HepG2 (cell line): ENCODE results near the gene CHRNB4.

Experiments
- ATF2 ChIP-seq: sonication (generic); formaldehyde crosslinking; IDR thresholded peaks from 2 replicates; pipeline ENCODE4 v1.4.0; 2020; ENCODE audit warnings: missing genetic modification reagents
- CERS6 ChIP-seq: sonication (generic); formaldehyde crosslinking; IDR thresholded peaks from 2 replicates; pipeline ENCODE4 v1.5.0; 2020; ENCODE audit warnings: missing genetic modification reagents
- EZH2 ChIP-seq: conservative IDR thresholded peaks from 2 replicates; pipeline ENCODE4 v1.6.1; 2012; ENCODE audit warnings: mild to moderate bottlenecking, low read depth, low read length, moderate library complexity
- FOXA3 ChIP-seq: IDR thresholded peaks from 2 replicates; pipeline ENCODE4 v1.6.1; 2016; ENCODE audit warnings: missing genetic modification reagents, missing compliant biosample characterization
- HCFC1 ChIP-seq: fragments of 150-350 bp; IDR thresholded peaks from 2 replicates; pipeline ENCODE4 v1.6.1; 2014; ENCODE audit warnings: low read depth, low read length
- HDAC6 ChIP-seq: fragments of 200-600 bp; sonication (generic); IDR thresholded peaks from 2 replicates; pipeline ENCODE4 v1.7.0; 2017; ENCODE audit warnings: mild to moderate bottlenecking, antibody characterized with exemption, low read length, low read depth
- IRF1 ChIP-seq: sonication (generic); formaldehyde crosslinking; IDR thresholded peaks from 2 replicates; pipeline ENCODE4 v1.4.0; 2020; ENCODE audit warnings: low read depth, mild to moderate bottlenecking, missing genetic modification reagents
- MATR3 ChIP-seq: sonication (generic); formaldehyde crosslinking; IDR thresholded peaks from 2 replicates; pipeline ENCODE4 v1.4.0; 2020; ENCODE audit warnings: missing genetic modification reagents
- POLR2A ChIP-seq, 2 experiments: IDR thresholded peaks; 2 replicates each; pipeline ENCODE4 v1.6.1; 2011; ENCODE audit warnings: low read depth in 2 of 2, low read length in 2 of 2, mild to moderate bottlenecking in 1 of 2, moderate library complexity in 1 of 2; ENCODE audit not compliant: insufficient read depth in 1 of 2
- TBX3 ChIP-seq: fragments of 450-650 bp; IDR thresholded peaks from 2 replicates; pipeline ENCODE4 v1.6.1; 2017; ENCODE audit warnings: antibody characterized with exemption, mild to moderate bottlenecking, inconsistent platforms, borderline replicate concordance
- TCF7L2 ChIP-seq: IDR thresholded peaks from 2 replicates; pipeline ENCODE4 v1.6.1; 2011; ENCODE audit warnings: mild to moderate bottlenecking, low read depth, low read length, moderate library complexity
- YY1 ChIP-seq: IDR thresholded peaks from 2 replicates; pipeline ENCODE4 v1.6.1; 2011; ENCODE audit warnings: low read length, low read depth, moderate library complexity, mild to moderate bottlenecking; ENCODE audit not compliant: insufficient read depth, insufficient replicate concordance
- ZNF281 ChIP-seq: sonication (generic); formaldehyde crosslinking; IDR thresholded peaks from 2 replicates; pipeline ENCODE4 v1.4.0; 2020; ENCODE audit warnings: missing genetic modification reagents, borderline replicate concordance
- ZNF597 ChIP-seq: sonication (generic); formaldehyde crosslinking; IDR thresholded peaks from 2 replicates; pipeline ENCODE4 v1.5.0; 2020; ENCODE audit warnings: missing genetic modification reagents

GRCh38 chr15:78650022-78650421 is 9.0 kb upstream of the CHRNB4 start:
- no peak for TF ChIP-seq ZNF597 (CRISPR knock-in tag)
- no peak for TF ChIP-seq TBX3
- TF ChIP-seq FOXA3 (CRISPR knock-in tag): no peak
- no peak for TF ChIP-seq ATF2 (CRISPR knock-in tag)
- no peak for TF ChIP-seq CERS6 (CRISPR knock-in tag)
- TF ChIP-seq ZNF281 (CRISPR knock-in tag): no peak
- TF ChIP-seq HCFC1: no peak
- TF ChIP-seq TCF7L2: no peak
- no peak for TF ChIP-seq EZH2
- no peak for TF ChIP-seq IRF1 (CRISPR knock-in tag)
- TF ChIP-seq POLR2A (IDR thresholded peaks at IDR 0.05; ENCODE audit: insufficient read depth in 1 of 2, low read depth in 2 of 2, low read length in 2 of 2): no peak
- no peak for TF ChIP-seq HDAC6
- TF ChIP-seq YY1: no peak
- no peak for TF ChIP-seq MATR3
